Fibroblast of peridontal ligament (primary cell): ENCODE data around the gene ABT1.

Experiments
- DNase-seq: peaks from one replicate; pipeline ENCODE4 v3.0.0-alpha.2; 2010; ENCODE audit errors: extremely low read depth

ABT1 gene

DNA sequence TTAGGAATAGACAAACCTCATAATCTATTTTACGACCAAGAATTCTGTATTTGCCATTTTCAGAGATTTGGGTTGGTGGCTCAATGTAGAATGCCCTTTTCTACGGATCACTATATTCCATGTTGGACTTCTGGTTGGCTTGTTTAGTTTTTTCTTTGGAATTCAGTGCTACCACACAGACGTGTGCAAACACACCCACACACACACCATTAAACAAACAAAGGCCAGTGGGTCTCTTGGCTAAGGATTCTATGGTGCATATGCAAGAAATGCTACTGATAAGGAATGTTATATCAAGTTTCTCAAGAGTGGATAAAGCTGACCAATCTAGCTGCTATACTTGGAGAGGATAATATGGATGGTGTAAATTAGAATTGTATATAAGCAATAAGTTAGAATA is 8.0 kb downstream of the ABT1 start:
- DNase-seq = no peak

DNA sequence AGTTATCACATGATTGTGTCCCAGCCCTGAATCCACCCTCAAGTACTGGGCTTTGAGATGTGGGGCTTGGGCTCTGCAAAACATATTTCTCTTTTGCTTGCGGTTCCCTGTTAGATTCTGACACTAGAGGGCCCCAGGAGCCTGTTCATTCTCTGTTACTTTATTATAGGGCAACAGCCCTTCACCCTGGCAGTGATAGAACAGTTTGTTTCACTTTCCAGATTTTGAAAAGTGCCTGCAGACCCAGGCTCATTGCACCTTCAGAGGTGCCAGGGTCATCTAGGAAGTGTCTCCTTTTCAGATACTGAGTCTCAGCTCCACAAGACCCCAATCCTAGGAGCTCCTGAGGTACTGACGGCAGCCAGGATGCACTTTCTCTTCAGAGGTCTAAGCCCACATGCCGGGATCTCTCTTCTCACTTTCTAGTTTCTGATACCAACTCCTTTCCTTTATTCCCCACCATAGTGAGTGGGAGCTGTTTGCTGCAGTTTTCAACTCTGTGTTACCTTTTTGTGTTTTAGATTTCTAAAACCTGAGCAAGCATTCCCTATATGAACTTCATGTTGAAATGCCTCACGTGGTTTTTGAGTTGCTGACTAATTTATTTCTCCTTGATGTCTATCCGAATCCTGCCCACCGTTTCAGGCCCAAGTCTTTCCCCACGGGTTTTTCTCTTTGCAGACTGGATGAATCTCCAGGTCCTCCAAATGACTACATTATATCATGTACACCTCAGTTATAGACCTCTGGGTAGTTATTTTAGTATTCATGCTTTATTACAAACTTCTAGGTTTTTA is 10.9 kb downstream of the ABT1 start:
- peak; percentile 71 for DNase-seq

DNA sequence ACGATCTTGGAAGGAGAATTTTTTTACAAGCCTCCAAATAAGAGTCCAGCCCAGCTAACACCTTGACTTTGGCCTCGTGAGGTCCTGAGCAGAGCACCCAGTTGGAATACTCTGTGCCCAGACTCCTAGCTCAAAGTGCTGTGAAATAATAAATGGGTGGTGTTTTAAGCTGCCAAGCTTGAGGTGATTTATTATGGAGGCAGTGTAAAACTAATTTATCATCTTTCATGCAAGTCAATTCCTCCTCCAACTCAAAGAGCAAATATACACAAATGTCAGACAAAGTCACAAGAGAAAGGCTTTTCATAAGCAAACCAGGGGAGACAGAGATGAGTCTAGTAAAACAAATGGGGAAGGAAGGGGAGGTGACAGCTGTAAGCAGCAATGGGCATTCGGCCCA is 12.7 kb downstream of the ABT1 start:
- DNase-seq = no peak

DNA sequence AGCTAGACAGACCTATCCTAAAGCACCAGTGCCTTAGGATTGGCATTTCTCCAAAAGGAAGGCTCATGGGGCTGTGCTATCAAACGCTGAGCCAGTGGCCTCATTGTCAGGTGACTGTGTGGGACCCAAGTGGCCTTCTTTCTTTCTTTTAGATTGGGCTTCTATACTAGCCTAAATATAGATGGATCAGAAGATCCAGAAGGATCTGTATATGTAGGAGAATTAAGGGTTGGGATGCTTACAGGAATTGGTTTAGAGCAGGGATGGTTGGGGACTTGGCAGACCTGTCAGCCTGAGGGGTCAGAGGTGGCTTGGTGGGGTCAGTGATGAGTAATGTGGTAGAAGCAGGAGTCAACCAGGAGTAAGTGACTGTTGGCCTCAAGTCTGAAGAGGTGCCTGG is 14.8 kb downstream of the ABT1 start:
- DNase-seq = no peak

DNA sequence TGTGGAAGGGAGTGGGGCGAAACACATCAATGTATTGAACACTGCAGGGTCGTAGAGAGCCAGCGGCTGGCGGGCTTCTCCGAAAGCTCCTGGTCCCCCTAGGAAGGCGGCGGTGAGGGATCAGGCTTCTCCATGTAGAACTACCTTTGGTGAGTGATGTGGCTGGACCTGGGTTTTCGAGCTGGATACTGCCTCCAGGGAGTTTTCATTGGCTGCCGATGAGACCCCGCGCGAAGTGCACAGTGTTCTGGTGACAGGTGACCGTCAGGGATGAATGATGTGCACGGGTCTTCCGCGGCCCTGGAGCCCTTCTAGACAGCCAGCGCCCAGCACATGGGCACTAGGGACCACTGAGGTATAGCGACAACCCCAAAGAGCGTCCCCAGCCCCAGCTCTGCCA is 16.4 kb downstream of the ABT1 start:
- no peak for DNase-seq

DNA sequence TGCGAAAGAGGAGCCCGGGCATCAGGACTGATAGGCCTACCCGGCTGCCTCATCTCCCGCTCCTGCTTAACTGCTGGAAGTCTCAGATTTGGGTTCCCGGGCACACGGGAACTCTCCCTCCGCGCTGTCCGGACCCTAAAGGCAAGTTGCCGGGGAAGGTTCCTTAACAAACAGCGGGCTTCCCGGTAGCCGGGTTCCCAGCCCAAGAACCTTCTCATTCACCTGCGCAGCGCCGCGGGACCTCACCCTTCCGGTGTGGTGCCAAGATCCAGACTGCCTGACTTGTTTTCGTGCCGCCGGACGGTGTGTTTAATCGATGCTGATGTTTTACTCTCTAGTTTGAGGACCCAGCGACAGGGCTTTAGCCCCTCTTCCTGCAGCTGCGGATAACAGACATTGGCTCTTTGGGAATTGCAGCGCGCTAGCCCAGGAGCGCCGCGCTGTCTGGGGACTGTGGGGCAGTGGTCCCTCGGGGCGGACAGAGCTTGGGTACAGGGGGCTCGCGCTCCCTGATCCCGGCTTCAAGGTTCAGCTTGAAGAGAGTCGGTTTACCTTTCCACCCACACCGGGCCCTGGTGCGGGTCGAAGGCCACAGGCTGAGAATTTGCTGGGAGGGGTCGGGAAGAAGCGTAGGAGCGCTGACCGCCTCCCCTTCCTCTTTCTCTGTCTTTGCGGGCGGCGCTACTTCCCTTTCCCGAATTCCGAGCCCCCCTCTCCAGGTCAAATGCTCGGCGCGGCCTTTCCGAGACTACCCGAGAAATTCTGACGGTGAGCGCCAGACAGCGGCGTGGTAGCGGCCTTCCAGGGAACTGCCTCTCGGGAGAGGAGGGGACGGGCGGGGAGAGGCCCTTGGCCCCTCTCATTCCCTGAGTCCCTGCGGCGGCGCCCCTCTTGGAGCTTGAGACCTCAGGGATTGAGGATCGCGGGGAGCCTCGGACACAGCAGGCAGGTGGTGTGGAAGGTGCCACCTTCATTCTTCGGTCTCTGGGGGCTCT is 17.2 kb downstream of the ABT1 start:
- DNase-seq = no peak

DNA sequence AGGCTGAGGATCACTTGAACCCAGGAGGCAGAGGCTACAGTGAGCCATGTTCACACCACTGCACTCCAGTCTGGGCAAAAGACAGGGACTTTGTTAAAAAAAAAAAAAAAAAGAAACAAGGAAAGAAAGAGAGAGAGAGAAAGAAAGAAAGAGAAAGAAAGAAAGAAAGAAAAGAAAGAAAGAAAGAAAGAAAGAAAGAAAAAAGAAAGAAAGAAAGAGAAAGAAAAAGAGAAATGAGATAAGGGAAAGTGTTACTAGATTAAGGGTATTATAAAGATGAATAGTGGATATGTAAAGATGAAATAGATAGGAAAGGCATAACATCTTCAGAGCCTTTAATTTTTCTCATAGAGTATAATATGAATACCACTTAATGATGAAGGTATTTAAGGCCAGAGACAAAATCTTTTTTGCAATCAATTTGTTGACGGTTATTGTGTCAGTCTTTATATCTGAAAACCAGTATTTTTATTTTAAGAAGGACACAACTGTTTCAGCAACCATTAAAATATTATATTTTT is 26.6 kb downstream of the ABT1 start:
- no peak for DNase-seq

DNA sequence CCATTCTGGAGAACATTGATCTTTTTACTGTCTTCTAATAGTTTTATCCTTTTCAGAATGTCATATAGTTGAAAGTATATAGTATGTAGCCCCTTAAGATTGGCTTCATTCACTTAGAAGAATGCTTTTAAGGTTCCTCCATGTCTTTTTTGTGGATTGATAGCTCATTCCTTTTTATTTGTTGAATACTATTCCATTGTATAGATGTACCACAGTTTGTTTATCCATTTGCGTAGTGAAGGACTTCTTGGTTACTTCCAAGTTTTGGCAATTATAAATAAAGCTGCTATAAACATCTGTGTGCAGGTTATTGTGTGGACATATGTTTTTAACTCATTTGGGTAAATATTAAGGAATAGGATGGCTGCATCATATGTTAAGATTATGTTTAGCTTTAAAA is 27.8 kb downstream of the ABT1 start:
- DNase-seq = no peak

DNA sequence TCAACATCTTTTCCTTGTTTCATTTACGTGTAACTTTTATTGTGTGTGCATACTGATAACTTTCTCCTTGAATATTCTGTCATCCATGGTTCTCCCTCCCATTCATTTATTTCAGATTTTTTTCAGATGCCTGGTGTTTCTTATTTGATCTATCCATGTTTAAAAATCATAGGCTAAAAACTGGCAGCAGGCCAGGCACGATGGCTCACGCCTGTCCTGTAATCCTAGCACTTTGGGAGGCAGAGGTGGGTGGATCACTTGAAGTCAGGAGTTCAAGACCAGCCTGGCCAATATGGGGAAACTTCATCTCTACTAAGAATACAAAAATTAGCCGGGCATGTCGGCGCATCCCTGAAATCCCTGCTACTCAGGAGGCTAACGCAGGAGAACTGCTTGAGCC is 31.1 kb downstream of the ABT1 start:
- DNase-seq = no peak

DNA sequence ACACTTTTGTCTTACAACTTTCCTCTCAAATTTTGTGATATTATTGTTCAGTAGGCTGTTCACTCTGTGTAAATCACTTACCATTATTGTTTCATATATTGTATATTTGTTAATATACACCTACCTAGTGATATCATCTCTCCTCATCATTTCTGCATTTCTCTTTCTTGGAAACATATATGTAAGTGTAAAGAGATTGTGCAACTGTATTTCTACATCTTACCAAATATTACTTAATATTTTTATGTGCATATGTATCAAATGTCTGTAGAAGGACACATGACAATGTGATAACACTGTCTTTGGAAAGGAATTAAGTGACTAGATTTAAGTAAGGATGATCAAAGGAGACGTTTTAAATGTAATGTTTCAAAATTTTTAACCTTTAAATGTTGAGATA is 32.6 kb downstream of the ABT1 start:
- no peak for DNase-seq

DNA sequence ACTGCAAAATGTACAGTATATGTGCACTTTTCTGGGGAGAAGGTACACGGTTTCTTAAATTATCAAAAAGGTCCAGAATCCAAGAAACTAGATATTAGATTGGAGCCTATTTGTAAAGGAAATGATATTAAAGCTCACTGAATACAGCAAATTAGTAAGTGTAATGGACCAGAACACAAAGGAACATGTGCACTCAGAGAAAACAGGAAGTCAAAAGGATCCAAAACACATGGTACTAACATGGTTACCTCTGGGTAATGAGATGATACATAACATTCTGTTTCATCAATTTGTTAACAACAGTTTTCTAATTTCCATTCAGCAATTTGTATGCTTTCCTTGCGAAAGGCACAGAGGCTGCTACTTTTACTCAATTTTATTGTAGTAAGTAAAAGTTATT is 44.1 kb downstream of the ABT1 start:
- no peak for DNase-seq

DNA sequence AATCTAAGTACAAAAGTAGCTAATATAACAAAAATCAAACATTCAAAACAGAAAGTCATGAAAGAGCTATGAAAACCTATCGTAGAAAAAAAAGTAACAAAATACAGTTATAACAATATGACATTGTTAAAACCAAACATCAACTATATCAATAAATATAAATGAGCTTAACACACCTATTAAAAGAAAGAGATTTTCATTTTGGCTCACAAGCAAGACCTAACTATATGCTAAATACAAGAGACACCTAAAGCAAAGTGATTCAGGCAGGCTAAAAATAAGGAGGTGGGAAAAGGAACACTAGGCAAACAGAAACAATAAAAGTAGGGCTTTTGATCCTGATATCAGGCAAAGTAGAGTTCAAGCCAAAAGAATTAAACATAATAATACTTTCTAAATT is 49.3 kb downstream of the ABT1 start:
- no peak for DNase-seq
